Thyroid gland (tissue), 4 donors: ENCODE measurements around the gene ADAMTS14.

Source experiments
- CTCF ChIP-seq, 6 experiments: fragments of 200-600 bp in 3 of 6; fragments of 450-650 bp in 3 of 6; sonication (generic) in 3 of 6; IDR thresholded peaks; one replicate each; pipeline ENCODE4 v1.5.1; 2016 to 2019; ENCODE audit warnings: antibody characterized with exemption in 6 of 6, mild to moderate bottlenecking in 2 of 6, inconsistent platforms in 1 of 6, moderate library complexity in 1 of 6
- POLR2A ChIP-seq, 2 donors: fragments of 450-650 bp; IDR thresholded peaks; one replicate each; pipeline ENCODE4 v1.6.1; 2017; ENCODE audit warnings: antibody characterized with exemption in 2 of 2, mild to moderate bottlenecking in 2 of 2, moderate library complexity in 1 of 2

- TF ChIP-seq CTCF (IDR thresholded peaks at IDR 0.05) (no peak), POLR2A (IDR thresholded peaks at IDR 0.05) (no peak)
Measured at GRCh38 chr10:70809011-70809611, 136.8 kb downstream of the ADAMTS14 start.
